Breast epithelium (tissue), 4 donors: ENCODE results near the gene CBFA2T3. TPM values are rescaled to one million over a fixed set of nuclear protein-coding genes. Genes with fewer than 3 reads are reported as not detected.

Source experiments
- DNase-seq, 2 donors: peaks; one replicate each; pipeline ENCODE4 v3.0.0-alpha.2; 2019; ENCODE audit warnings: low spot score in 2 of 2
- H3K27ac ChIP-seq, 2 donors: fragments of 200-600 bp; sonication (generic) in 1 of 2; one replicate each; pipeline ENCODE4 v1.5.1; 2016 to 2019; ENCODE audit warnings: mild to moderate bottlenecking in 1 of 2
- H3K27me3 ChIP-seq, 2 donors: fragments of 200-600 bp; sonication (generic) in 1 of 2; one replicate each; pipeline versions ENCODE4 v1.5.1 to v1.6.0; 2017 to 2019; ENCODE audit warnings: control low read depth in 1 of 2, mild to moderate bottlenecking in 1 of 2
- H3K36me3 ChIP-seq: fragments of 200-600 bp; one replicate; pipeline ENCODE4 v1.5.1; 2019
- H3K4me1 ChIP-seq, 2 donors: fragments of 200-600 bp; sonication (generic); one replicate each; pipeline ENCODE4 v1.5.1; 2016 to 2019; ENCODE audit warnings: control low read depth in 1 of 2
- H3K4me3 ChIP-seq, 3 donors: fragments of 200-600 bp; sonication (generic); 1 replicate in 2 of 3; 2 replicates in 1 of 3; pipeline ENCODE4 v1.5.1; 2016 to 2019; ENCODE audit warnings: mild to moderate bottlenecking in 3 of 3, moderate library complexity in 2 of 3
- H3K9me3 ChIP-seq, 2 donors: fragments of 200-600 bp; sonication (generic) in 1 of 2; one replicate each; pipeline ENCODE4 v1.5.1; 2016 to 2019; ENCODE audit warnings: control low read depth in 1 of 2
- POLR2A ChIP-seq: fragments of 450-650 bp; IDR thresholded peaks from one replicate; pipeline ENCODE4 v1.6.1; 2016; ENCODE audit warnings: antibody characterized with exemption, mild to moderate bottlenecking, moderate library complexity
- POLR2AphosphoS5 ChIP-seq, 3 donors: sonication (generic); formaldehyde crosslinking; IDR thresholded peaks; one replicate each; pipeline ENCODE4 v1.6.1; 2017; ENCODE audit warnings: antibody characterized with exemption in 3 of 3
- intact Hi-C: fragments of 100-400 bp; cut with DNase I; formaldehyde crosslinking; loops from one replicate; pipeline ENCODE4 v1.15.1; 2023; ENCODE audit warnings: low total_unique reads
- total RNA-seq, 3 donors: library from RNA; depleted of rRNA; stranded (reverse); fragments of >200 nt; gene quantifications; one replicate each; pipeline ENCODE4 v1.1.0, GENCODE V29; 2016
- TF ChIP-seq, protein P1 (sequence below), 3 donors: fragments of 450-650 bp; IDR thresholded peaks; one replicate each; pipeline ENCODE4 v1.5.1; 2016 to 2017; ENCODE audit warnings: antibody characterized with exemption in 3 of 3, mild to moderate bottlenecking in 3 of 3, moderate library complexity in 3 of 3

CBFA2T3 gene
- total RNA-seq, 3 donors from 2014 or later = 0.64 to 2.3 (median 0.88) TPM

DNA sequence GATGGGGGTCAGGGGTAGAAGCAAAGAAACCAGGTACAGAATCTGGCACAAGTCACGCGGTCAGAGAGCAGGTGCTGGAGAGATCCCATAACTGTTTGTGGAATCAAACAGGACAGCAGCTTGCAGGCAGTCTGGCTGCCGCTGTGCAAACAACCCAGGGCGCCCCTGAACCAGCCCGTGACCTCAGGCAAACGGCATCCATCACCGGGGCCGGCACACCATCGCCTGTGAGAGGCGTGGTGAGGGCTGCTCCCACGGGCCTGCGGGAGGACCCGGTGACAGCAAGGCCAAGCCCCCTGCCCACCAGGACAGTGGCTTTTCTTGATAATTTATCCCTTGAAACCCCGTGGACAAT lies 47.9 kb downstream of the CBFA2T3 start:
- Histone ChIP-seq H3K4me1 (no peaks in the 10 kb centered on the region), H3K36me3 (no peaks in the 10 kb centered on the region), H3K9me3 (no peaks in the 10 kb centered on the region), H3K27ac (no peak overlapping the region), H3K4me3 (no peak overlapping the region), H3K27me3 (peaks cover 0 to 11% of the 10 kb centered on the region in 2 donors)
- TF ChIP-seq POLR2A = no peak
- TF ChIP-seq POLR2AphosphoS5 (IDR thresholded peaks at IDR 0.05) = no peak
- intact Hi-C loops = no loop called here
- DNase-seq = no peak

DNA sequence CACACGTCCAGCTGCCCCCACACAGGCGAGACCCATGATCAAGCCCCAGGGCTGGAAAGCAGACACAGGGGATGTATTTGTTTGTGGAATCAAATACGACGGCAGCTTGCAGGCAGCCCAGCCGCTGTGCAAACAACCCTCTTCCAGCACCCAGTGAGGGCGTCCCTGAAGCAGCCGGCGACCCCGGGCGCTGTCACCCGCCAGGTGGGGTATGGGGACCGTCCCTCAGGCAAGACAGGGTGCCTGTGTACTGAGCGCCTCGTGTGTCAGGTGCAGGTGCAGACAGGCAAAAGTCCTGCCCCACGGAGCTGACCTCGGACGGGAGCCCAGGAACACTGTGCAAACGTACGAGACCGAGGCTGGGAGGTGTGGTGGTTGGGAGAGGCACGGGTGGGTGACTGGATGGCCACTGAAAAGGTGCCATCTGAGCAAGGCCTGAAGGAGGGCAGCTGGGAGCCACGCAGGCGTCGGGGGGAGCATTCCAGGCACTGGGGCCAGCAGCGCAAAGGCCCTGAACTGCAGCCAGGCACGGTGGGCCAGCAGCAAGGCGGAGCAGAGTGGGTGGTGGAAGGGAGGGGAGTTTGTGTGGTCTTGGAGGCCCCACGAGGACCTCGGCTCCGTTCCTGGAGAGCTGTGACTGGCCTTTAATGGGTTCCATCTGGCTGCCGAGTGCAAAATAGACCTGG lies 48.5 kb downstream of the CBFA2T3 start:
- Histone ChIP-seq H3K27ac (no peak overlapping the region), H3K4me1 (no peaks in the 10 kb centered on the region), H3K36me3 (no peaks in the 10 kb centered on the region), H3K4me3 (no peak overlapping the region), H3K27me3 (peaks cover 0 to 11% of the 10 kb centered on the region in 2 donors), H3K9me3 (no peaks in the 10 kb centered on the region)
- intact Hi-C loops = no loop called here
- TF ChIP-seq, protein P1, sequence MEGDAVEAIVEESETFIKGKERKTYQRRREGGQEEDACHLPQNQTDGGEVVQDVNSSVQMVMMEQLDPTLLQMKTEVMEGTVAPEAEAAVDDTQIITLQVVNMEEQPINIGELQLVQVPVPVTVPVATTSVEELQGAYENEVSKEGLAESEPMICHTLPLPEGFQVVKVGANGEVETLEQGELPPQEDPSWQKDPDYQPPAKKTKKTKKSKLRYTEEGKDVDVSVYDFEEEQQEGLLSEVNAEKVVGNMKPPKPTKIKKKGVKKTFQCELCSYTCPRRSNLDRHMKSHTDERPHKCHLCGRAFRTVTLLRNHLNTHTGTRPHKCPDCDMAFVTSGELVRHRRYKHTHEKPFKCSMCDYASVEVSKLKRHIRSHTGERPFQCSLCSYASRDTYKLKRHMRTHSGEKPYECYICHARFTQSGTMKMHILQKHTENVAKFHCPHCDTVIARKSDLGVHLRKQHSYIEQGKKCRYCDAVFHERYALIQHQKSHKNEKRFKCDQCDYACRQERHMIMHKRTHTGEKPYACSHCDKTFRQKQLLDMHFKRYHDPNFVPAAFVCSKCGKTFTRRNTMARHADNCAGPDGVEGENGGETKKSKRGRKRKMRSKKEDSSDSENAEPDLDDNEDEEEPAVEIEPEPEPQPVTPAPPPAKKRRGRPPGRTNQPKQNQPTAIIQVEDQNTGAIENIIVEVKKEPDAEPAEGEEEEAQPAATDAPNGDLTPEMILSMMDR (IDR thresholded peaks at IDR 0.05) = no peak
- TF ChIP-seq POLR2AphosphoS5 (IDR thresholded peaks at IDR 0.05) = no peak
- TF ChIP-seq POLR2A = no peak
- DNase-seq = no peak

DNA sequence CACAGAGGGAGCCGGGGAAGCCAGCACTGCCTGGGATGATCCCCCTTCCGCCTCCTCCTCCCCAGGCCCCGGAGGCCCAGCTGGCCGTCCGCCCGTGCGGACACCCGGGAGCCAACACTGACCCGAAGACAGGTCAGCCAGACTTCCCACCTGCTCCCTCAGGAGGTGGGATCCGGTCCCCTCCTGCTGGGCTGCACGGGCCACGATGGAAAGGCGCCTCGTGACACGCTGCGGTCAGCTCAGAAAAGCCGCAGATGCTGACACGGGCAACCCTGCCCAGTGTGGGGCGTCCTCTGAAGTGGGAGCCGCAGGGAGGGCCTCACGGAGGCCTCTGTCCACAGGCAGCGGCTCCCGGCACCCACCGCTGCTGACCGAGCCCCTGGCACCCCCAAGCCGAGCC lies 49.3 kb downstream of the CBFA2T3 start:
- no peak for DNase-seq
- TF ChIP-seq POLR2A = no peak
- no peak for TF ChIP-seq POLR2AphosphoS5 (IDR thresholded peaks at IDR 0.05)
- TF ChIP-seq, protein P1 (IDR thresholded peaks at IDR 0.05) = no peak
- no peaks in the 10 kb centered on the region for H3K36me3 ChIP-seq
- no peak overlapping the region for H3K27ac ChIP-seq
- H3K4me1 ChIP-seq = no peaks in the 10 kb centered on the region
- H3K4me3 ChIP-seq = no peak overlapping the region
- intact Hi-C loops = no loop called here
- H3K9me3 ChIP-seq = no peaks in the 10 kb centered on the region
- peaks cover 0 to 11% of the 10 kb centered on the region in 2 donors for H3K27me3 ChIP-seq

DNA sequence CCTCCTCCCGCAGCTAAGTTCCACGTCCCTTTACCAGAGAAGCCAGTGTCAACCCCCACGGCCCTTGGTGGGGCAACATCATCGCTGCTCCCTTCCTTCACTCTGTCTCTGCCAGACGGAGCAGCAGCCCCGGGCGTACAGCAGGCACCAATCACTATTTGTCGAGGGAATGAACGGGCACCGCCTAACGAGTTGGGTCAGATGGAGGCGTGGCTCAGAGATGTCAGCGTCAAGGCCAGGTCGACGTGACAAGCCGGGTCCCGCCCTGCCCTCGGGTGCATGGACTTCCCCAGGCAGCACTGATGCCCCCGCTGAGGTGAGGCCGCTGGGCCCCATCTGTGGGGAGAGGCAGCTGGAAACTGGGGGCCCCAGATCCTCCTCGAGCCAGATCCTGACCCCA lies 50.0 kb downstream of the CBFA2T3 start:
- TF ChIP-seq POLR2AphosphoS5 (IDR thresholded peaks at IDR 0.05) = no peak
- no peak for TF ChIP-seq POLR2A
- TF ChIP-seq, protein P1 (IDR thresholded peaks at IDR 0.05) = no peak
- H3K27ac ChIP-seq = no peak overlapping the region
- no peaks in the 10 kb centered on the region for H3K36me3 ChIP-seq
- DNase-seq = no peak
- H3K27me3 ChIP-seq = peaks cover 0 to 11% of the 10 kb centered on the region in 2 donors
- no peaks in the 10 kb centered on the region for H3K9me3 ChIP-seq
- no peaks in the 10 kb centered on the region for H3K4me1 ChIP-seq
- H3K4me3 ChIP-seq = no peak overlapping the region
- intact Hi-C loops = no loop called here

DNA sequence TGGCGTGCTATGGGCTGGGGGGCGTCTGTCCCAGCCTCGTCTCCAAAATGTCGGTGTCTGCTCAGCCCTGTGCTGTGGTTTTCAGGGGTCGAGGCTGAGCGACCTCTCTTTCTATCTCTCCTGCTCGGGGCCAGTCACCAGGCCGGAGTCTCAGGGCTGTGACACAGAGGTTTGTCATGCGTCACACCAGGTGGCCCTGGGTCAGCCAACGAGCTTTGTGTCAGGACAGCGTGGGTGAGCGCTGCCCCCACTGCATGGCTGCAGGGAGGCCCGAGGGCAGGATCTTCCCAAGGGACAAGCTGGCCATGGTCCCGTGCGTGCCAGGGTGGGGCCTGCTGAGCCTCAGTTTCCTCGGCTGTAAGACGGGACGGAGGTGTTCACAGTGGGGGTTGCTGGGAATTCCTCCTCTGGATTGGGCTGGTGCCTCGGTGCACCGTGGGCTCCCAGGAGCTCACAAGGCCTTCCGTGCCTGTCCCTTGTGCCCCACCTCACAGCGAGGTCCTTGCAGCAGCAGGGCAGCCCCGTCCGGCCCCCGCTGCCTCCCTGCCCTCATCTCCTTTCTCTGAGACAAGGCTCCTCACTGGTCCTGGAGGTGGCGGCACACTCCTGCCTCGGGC lies 50.5 kb downstream of the CBFA2T3 start:
- Histone ChIP-seq H3K36me3 (no peaks in the 10 kb centered on the region), H3K27me3 (peaks cover 0 to 11% of the 10 kb centered on the region in 2 donors), H3K4me3 (no peak overlapping the region), H3K27ac (no peak overlapping the region), H3K9me3 (no peaks in the 10 kb centered on the region), H3K4me1 (no peaks in the 10 kb centered on the region)
- no peak for DNase-seq
- TF ChIP-seq POLR2AphosphoS5 (IDR thresholded peaks at IDR 0.05) = no peak
- intact Hi-C loops = no loop called here

DNA sequence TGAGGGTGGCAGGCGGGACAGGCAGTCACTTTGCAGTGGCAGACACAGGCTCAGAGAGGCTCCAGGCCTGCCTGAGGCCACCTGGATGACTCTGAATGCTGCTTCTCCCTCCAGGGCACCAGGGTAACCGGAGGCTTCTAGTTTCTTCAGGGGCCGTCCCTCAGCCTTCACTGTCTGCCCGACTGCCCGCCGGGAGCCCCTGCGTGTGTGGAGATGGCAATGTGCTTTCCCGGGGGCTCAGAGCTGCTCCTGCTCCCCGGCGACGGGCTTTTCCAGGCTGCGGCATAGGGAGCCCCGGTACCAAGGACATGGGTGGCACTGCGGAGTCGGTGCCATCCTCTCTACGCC lies 51.5 kb downstream of the CBFA2T3 start:
- intact Hi-C loops = no loop called here
- Histone ChIP-seq H3K36me3 (no peaks in the 10 kb centered on the region), H3K27me3 (peaks cover 0 to 11% of the 10 kb centered on the region in 2 donors), H3K9me3 (no peaks in the 10 kb centered on the region), H3K4me1 (peaks cover 3 to 10% of the 10 kb centered on the region in 2 donors), H3K27ac (no peak overlapping the region), H3K4me3 (no peak overlapping the region)
- TF ChIP-seq POLR2A = no peak
- TF ChIP-seq POLR2AphosphoS5 (IDR thresholded peaks at IDR 0.05) = no peak
- TF ChIP-seq, protein P1 (IDR thresholded peaks at IDR 0.05) = no peak
- no peak for DNase-seq
